HEK293 (cell line): ENCODE data around the gene CARD10.

ENCODE experiments used
- CTCF ChIA-PET: fragments of 350-600 bp; formaldehyde crosslinking; extraction: SDS; loops from one replicate; lab custom pipeline; 2021; ENCODE audit warnings: antibody characterized with exemption; lab: Yijun Ruan, JAX
- POLR2A ChIA-PET: fragments of 300-600 bp; formaldehyde crosslinking; extraction: SDS; loops from one replicate; lab custom pipeline; 2020; ENCODE audit warnings: antibody characterized with exemption, inconsistent platforms; lab: Yijun Ruan, JAX
- H3K27ac ChIP-seq: fragments of 200-500 bp; sonication (Bioruptor generic); 2 replicates; pipeline ENCODE4 v1.5.1; 2014; ENCODE audit warnings: low read depth, low read length, control low read depth, inconsistent platforms; ENCODE audit errors: extremely low read depth
- H3K36me3 ChIP-seq, 2 experiments: fragments of 200-500 bp in 1 of 2; sonication (Bioruptor generic) in 1 of 2; 1 replicate in 1 of 2; 2 replicates in 1 of 2; pipeline ENCODE4 v1.5.1; 2014 to 2017; ENCODE audit warnings: inconsistent platforms in 2 of 2, low read length in 2 of 2; ENCODE audit not compliant: control insufficient read depth in 2 of 2, insufficient read depth in 1 of 2
- H3K4me1 ChIP-seq: fragments of 200-500 bp; sonication (Bioruptor generic); 2 replicates; pipeline ENCODE4 v1.5.1; 2014; ENCODE audit warnings: mild to moderate bottlenecking, low read length, inconsistent platforms; ENCODE audit not compliant: control insufficient read depth, insufficient read depth
- H3K4me3 ChIP-seq: 2 replicates; pipeline ENCODE4 v1.5.1; 2011; ENCODE audit warnings: low read depth, mild to moderate bottlenecking, control low read depth, low read length, moderate library complexity
- H3K9me3 ChIP-seq: fragments of 200-500 bp; sonication (Bioruptor generic); 2 replicates; pipeline ENCODE4 v1.5.1; 2014; ENCODE audit warnings: low read depth, low read length, inconsistent platforms; ENCODE audit not compliant: control insufficient read depth, insufficient read depth
- ATF2 ChIP-seq: fragments of 450-650 bp; formaldehyde crosslinking; IDR thresholded peaks from 2 replicates; pipeline ENCODE4 v1.5.1; 2016; ENCODE audit warnings: missing biosample characterization, missing genetic modification characterization, low read depth
- BCL11B ChIP-seq: fragments of 450-650 bp; formaldehyde crosslinking; IDR thresholded peaks from 2 replicates; pipeline ENCODE4 v1.5.1; 2016; ENCODE audit warnings: low read depth, missing biosample characterization, missing genetic modification characterization
- CTCF ChIP-seq: fragments of 450-650 bp; formaldehyde crosslinking; IDR thresholded peaks from 2 replicates; pipeline ENCODE4 v1.5.1; 2016; ENCODE audit warnings: missing biosample characterization, missing genetic modification characterization
- IKZF3 ChIP-seq: fragments of 450-650 bp; IDR thresholded peaks from 2 replicates; pipeline ENCODE4 v1.5.0; 2018; ENCODE audit warnings: missing biosample characterization, mild to moderate bottlenecking, missing genetic modification characterization, moderate library complexity
- SETDB1 ChIP-seq: IDR thresholded peaks from one replicate; pipeline ENCODE4 v1.6.1; 2017; ENCODE audit warnings: mild to moderate bottlenecking, low read length, moderate library complexity, mixed read lengths; ENCODE audit not compliant: insufficient read length
- ZBTB20 ChIP-seq: fragments of 450-650 bp; formaldehyde crosslinking; IDR thresholded peaks from 2 replicates; pipeline ENCODE4 v1.5.1; 2016; ENCODE audit warnings: missing biosample characterization, missing genetic modification characterization
- ZNF324 ChIP-seq: fragments of 450-650 bp; formaldehyde crosslinking; IDR thresholded peaks from 2 replicates; pipeline ENCODE4 v1.5.1; 2016; ENCODE audit warnings: missing biosample characterization, missing genetic modification characterization
- ZNF366 ChIP-seq: fragments of 450-650 bp; formaldehyde crosslinking; conservative IDR thresholded peaks from 2 replicates; pipeline ENCODE4 v1.5.1; 2016; ENCODE audit warnings: missing biosample characterization, missing genetic modification characterization
- ZNF529 ChIP-seq: fragments of 450-650 bp; formaldehyde crosslinking; IDR thresholded peaks from 2 replicates; pipeline ENCODE4 v1.5.1; 2017; ENCODE audit warnings: missing genetic modification characterization, missing biosample characterization; ENCODE audit not compliant: insufficient replicate concordance
- ZNF544 ChIP-seq: fragments of 450-650 bp; formaldehyde crosslinking; IDR thresholded peaks from 2 replicates; pipeline ENCODE4 v1.5.0; 2017; ENCODE audit warnings: missing biosample characterization, missing genetic modification characterization
- ZNF555 ChIP-seq: fragments of 450-650 bp; formaldehyde crosslinking; conservative IDR thresholded peaks from 2 replicates; pipeline ENCODE4 v1.5.1; 2017; ENCODE audit warnings: missing biosample characterization, mild to moderate bottlenecking, missing genetic modification characterization, inconsistent platforms
- ZNF776 ChIP-seq: fragments of 450-650 bp; formaldehyde crosslinking; IDR thresholded peaks from 2 replicates; pipeline ENCODE4 v1.5.0; 2017; ENCODE audit warnings: missing biosample characterization, missing genetic modification characterization, borderline replicate concordance
- ZSCAN30 ChIP-seq: fragments of 450-650 bp; IDR thresholded peaks from 2 replicates; pipeline ENCODE4 v1.5.1; 2018; ENCODE audit warnings: missing biosample characterization, mild to moderate bottlenecking, missing genetic modification characterization, moderate library complexity
- TF ChIP-seq, protein P1 (sequence below): fragments of 450-650 bp; formaldehyde crosslinking; IDR thresholded peaks from 2 replicates; pipeline ENCODE4 v1.5.1; 2017; ENCODE audit warnings: missing biosample characterization, missing genetic modification characterization
- TF ChIP-seq, protein P2 (sequence below): fragments of 450-650 bp; formaldehyde crosslinking; IDR thresholded peaks from 2 replicates; pipeline ENCODE4 v1.5.1; 2016; ENCODE audit warnings: missing biosample characterization, missing genetic modification characterization

The CARD10 gene

DNA sequence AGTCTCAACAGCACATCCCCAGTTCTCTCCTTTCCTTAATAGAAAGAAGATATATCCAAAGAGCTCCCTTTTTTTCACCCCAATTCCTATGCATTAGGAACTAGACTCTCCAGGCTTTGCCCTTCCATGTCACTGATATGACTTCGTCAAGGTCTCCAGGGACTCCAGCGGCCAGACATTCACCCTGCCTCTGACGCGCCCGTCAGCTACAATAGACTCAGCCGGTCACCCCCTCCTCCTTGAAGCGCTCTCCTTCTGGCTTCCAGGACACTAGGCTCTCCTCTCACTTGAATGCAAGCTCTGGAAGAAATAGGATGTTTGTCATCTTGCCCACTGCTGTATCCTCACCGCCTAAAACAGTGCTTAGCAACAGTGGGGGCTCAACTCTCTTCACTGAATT lies 77.1 kb downstream of the CARD10 start:
- Histone ChIP-seq H3K4me3 (no peak overlapping the region), H3K36me3 (no peaks in the 10 kb centered on the region), H3K9me3 (no peaks in the 10 kb centered on the region), H3K4me1 (no peaks in the 10 kb centered on the region), H3K27ac (no peak overlapping the region)
- CTCF ChIA-PET = interaction anchor here (0.6 to 1.4 kb wide), 3 partner anchors 11 to 890 kb away, joined by 4 to 7 read pairs (median 5); no protein-coding TSS in a partner anchor
- POLR2A ChIA-PET = interaction anchor here (0.6 to 1.3 kb wide), 4 partner anchors 11 to 77 kb away, joined by 3 to 6 read pairs (median 5); no protein-coding TSS in a partner anchor
- TF ChIP-seq ZNF324 (tag by site-specific recombination) (no peak), BCL11B (tag by site-specific recombination) (no peak), ZBTB20 (no peak), ZNF529 (tag by site-specific recombination) (no peak), ATF2 (tag by site-specific recombination) (no peak), ZNF776 (tag by site-specific recombination) (no peak), CTCF (tag by site-specific recombination) (no peak), ZNF366 (tag by site-specific recombination) (no peak), IKZF3 (tag by site-specific recombination) (no peak), ZNF544 (no peak), ZNF555 (tag by site-specific recombination) (no peak), ZSCAN30 (no peak)
- TF ChIP-seq, protein P1, sequence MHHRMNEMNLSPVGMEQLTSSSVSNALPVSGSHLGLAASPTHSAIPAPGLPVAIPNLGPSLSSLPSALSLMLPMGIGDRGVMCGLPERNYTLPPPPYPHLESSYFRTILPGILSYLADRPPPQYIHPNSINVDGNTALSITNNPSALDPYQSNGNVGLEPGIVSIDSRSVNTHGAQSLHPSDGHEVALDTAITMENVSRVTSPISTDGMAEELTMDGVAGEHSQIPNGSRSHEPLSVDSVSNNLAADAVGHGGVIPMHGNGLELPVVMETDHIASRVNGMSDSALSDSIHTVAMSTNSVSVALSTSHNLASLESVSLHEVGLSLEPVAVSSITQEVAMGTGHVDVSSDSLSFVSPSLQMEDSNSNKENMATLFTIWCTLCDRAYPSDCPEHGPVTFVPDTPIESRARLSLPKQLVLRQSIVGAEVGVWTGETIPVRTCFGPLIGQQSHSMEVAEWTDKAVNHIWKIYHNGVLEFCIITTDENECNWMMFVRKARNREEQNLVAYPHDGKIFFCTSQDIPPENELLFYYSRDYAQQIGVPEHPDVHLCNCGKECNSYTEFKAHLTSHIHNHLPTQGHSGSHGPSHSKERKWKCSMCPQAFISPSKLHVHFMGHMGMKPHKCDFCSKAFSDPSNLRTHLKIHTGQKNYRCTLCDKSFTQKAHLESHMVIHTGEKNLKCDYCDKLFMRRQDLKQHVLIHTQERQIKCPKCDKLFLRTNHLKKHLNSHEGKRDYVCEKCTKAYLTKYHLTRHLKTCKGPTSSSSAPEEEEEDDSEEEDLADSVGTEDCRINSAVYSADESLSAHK (tag by site-specific recombination) = no peak

DNA sequence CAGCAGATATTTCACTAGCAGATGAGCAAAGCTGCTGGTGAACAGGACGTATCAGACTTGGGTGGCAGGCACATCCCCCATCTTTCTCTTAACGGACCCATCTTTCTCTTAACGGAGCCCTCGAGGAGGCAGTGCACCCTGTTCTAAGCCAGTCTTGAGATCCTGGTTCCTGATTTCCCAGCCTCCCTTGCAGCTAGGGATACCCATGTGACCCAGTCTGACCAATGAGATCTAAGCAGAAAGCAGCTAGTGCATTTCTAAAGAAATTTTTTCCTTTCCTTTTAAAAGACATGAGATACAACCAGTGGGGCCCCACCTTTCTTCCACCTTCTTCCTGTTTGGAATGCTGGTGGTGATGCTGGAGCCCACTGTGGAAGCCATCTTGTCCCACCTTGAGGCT lies 78.3 kb downstream of the CARD10 start:
- ChIA-PET CTCF (interaction anchor here (0.8 to 2.9 kb wide), 2 partner anchors 14 to 125 kb away, joined by 6 to 9 read pairs; no protein-coding TSS in a partner anchor), POLR2A (no interaction called here)
- no peak overlapping the region for H3K4me3 ChIP-seq
- H3K9me3 ChIP-seq = no peaks in the 10 kb centered on the region
- no peaks in the 10 kb centered on the region for H3K36me3 ChIP-seq
- H3K27ac ChIP-seq = no peak overlapping the region
- TF ChIP-seq SETDB1 = peak; percentile 48
- TF ChIP-seq, protein P2, sequence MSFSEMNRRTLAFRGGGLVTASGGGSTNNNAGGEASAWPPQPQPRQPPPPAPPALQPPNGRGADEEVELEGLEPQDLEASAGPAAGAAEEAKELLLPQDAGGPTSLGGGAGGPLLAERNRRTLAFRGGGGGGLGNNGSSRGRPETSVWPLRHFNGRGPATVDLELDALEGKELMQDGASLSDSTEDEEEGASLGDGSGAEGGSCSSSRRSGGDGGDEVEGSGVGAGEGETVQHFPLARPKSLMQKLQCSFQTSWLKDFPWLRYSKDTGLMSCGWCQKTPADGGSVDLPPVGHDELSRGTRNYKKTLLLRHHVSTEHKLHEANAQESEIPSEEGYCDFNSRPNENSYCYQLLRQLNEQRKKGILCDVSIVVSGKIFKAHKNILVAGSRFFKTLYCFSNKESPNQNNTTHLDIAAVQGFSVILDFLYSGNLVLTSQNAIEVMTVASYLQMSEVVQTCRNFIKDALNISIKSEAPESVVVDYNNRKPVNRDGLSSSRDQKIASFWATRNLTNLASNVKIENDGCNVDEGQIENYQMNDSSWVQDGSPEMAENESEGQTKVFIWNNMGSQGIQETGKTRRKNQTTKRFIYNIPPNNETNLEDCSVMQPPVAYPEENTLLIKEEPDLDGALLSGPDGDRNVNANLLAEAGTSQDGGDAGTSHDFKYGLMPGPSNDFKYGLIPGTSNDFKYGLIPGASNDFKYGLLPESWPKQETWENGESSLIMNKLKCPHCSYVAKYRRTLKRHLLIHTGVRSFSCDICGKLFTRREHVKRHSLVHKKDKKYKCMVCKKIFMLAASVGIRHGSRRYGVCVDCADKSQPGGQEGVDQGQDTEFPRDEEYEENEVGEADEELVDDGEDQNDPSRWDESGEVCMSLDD (tag by site-specific recombination) = no peak
- no peaks in the 10 kb centered on the region for H3K4me1 ChIP-seq
